T-cell (primary cell): ENCODE measurements around the gene LHCGR. TPM values are rescaled to one million over a fixed set of nuclear protein-coding genes. Genes with fewer than 3 reads are reported as not detected.

Source experiments
- ATAC-seq, 4 experiments: fragments of 200-7000 bp in 3 of 4; fragments of 150-1000 bp in 1 of 4; cut with Tn5 transposase; replicated peaks in 1 of 4; 1 replicate in 3 of 4; 2 replicates in 1 of 4; pipeline ENCODE4 v1.10.0; 2021; ENCODE audit warnings: moderate library complexity in 3 of 4, mild to moderate bottlenecking in 2 of 4, moderate number of reproducible peaks in 1 of 4
- CTCF ChIA-PET, 2 donors: fragments of 300-600 bp; sonication (Branson Sonifier 250); formaldehyde crosslinking; loops; one replicate each; lab custom pipeline; 2022; ENCODE audit warnings: antibody characterized with exemption in 2 of 2; lab: Charles Lee
- POLR2A ChIA-PET, 2 donors: fragments of 300-600 bp; sonication (Branson Sonifier 250); formaldehyde crosslinking; loops; one replicate each; lab custom pipeline; 2022; ENCODE audit warnings: antibody characterized with exemption in 2 of 2; lab: Charles Lee
- DNase-seq, 35 experiments: peaks; one replicate each; pipeline versions ENCODE4 v3.0.0 to v3.0.0-alpha.2; 2013 to 2023
- H3K27ac ChIP-seq: one replicate; pipeline ENCODE4 v1.5.1; 2013; ENCODE audit warnings: low read length
- H3K27me3 ChIP-seq, 2 experiments: replicated peaks in 1 of 2; 1 replicate in 1 of 2; 2 replicates in 1 of 2; pipeline versions ENCODE4 v1.6.1 to v1.7.0; 2013; ENCODE audit warnings: low read length in 1 of 2, mixed read lengths in 1 of 2; ENCODE audit not compliant: control insufficient read depth in 2 of 2, insufficient read depth in 2 of 2; ENCODE audit errors: extremely low read depth in 1 of 2
- H3K36me3 ChIP-seq, 2 donors: 1 replicate in 1 of 2; 2 replicates in 1 of 2; pipeline versions ENCODE4 v1.6.1 to v1.7.0; 2013; ENCODE audit warnings: low read length in 1 of 2; ENCODE audit not compliant: control insufficient read depth in 2 of 2, insufficient read depth in 1 of 2; ENCODE audit errors: extremely low read depth in 1 of 2
- H3K4me1 ChIP-seq, 2 experiments: 1 replicate in 1 of 2; 2 replicates in 1 of 2; pipeline versions ENCODE4 v1.6.1 to v1.7.0; 2013; ENCODE audit warnings: low read length in 2 of 2, mixed read lengths in 1 of 2; ENCODE audit not compliant: insufficient read depth in 2 of 2, control insufficient read depth in 1 of 2; ENCODE audit errors: extremely low read depth in 1 of 2
- H3K4me3 ChIP-seq, 2 donors: 1 replicate in 1 of 2; 2 replicates in 1 of 2; pipeline versions ENCODE4 v1.5.1 to v1.7.0; 2013; ENCODE audit warnings: mild to moderate bottlenecking in 2 of 2, low read length in 1 of 2, moderate library complexity in 1 of 2; ENCODE audit not compliant: control insufficient read depth in 1 of 2; ENCODE audit errors: extremely low read depth in 1 of 2
- H3K9me3 ChIP-seq: 2 replicates; pipeline ENCODE4 v1.7.0; 2013
- H3K27ac Mint-ChIP-seq, 2 donors: one replicate each; pipeline ENCODE4 v1.8.0; 2020 to 2021; ENCODE audit warnings: mild to moderate bottlenecking in 2 of 2, mixed read lengths in 2 of 2
- H3K27me3 Mint-ChIP-seq, 2 donors: one replicate each; pipeline ENCODE4 v1.8.0; 2021 to 2022; ENCODE audit warnings: mixed read lengths in 2 of 2
- H3K36me3 Mint-ChIP-seq: one replicate; pipeline ENCODE4 v1.8.0; 2021; ENCODE audit warnings: mixed read lengths
- H3K4me1 Mint-ChIP-seq, 3 donors: one replicate each; pipeline ENCODE4 v1.8.0; 2020 to 2022; ENCODE audit warnings: mixed read lengths in 3 of 3, mild to moderate bottlenecking in 1 of 3
- H3K4me3 Mint-ChIP-seq, 3 donors: one replicate each; pipeline ENCODE4 v1.8.0; 2020 to 2022; ENCODE audit warnings: mild to moderate bottlenecking in 3 of 3, mixed read lengths in 3 of 3, moderate library complexity in 3 of 3
- H3K9me3 Mint-ChIP-seq, 3 donors: one replicate each; pipeline ENCODE4 v1.8.0; 2020 to 2022; ENCODE audit warnings: mixed read lengths in 3 of 3
- WGBS: methylation state at CpG from one replicate; pipeline ENCODE4 v1.1.5; 2013; ENCODE audit warnings: missing lambda C conversion rate; ENCODE audit not compliant: insufficient coverage; 5-methylcytosine and 5-hydroxymethylcytosine counted together
- total RNA-seq, 35 experiments: library from RNA in 6 of 35; stranded (reverse) in 6 of 35; fragments of 120-200 nt in 1 of 35; gene quantifications; one replicate each; pipeline versions ENCODE4 v1.2.1 to v1.2.4 and lab custom pipeline; 2013 to 2026

LHCGR gene
- total RNA-seq = not detected
- not detected for total RNA-seq (2013)
- total RNA-seq (lab: John Stamatoyannopoulos, UW) = 0 to 0.05 (median 0) reads per million in 29 experiments

DNA sequence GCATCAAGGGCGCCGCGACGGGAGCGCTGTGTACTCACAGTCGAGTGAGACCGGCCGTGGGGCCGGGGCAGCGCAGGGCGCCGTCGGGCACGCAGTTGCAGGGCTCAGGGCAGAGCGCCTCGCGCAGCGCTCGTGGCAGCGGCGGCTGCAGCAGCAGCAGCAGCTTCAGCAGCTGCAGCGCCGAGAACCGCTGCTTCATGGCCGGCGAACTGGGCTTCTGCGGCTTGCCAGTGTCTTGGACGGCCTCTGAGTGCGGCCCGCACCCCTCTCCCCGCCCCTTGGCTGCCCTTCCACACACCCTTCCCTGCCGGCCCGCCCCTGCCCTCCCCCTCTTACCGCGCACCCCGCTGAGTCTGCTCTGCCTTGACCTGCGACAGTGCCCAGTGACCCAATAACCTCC, at the start of gene LHCGR:
Gene LHCGR (minus strand): TSS at position 252 of the 400 bp plus-strand sequence. CDS start 53 bp downstream, at position 199.
- Mint-ChIP-seq H3K9me3 (no peaks in the 10 kb centered on the region), H3K4me1 (peaks cover 0 to 6% (median 0%) of the 10 kb centered on the region in 3 donors), H3K36me3 (no peaks in the 10 kb centered on the region), H3K4me3 (peak within 1 kb of the TSS in 1 of 3 donors; percentile 19), H3K27me3 (peaks cover 28 to 30% of the 10 kb centered on the region in 2 donors), H3K27ac (no peak within 1 kb of the TSS)
- CTCF ChIA-PET = no interaction called here
- Histone ChIP-seq H3K27ac (no peak within 1 kb of the TSS), H3K36me3 (no peaks in the 10 kb centered on the region), H3K4me3 (no peak within 1 kb of the TSS), H3K27me3 (peaks cover 7 to 13% of the 10 kb centered on the region in 2 experiments), H3K4me1 (no peaks in the 10 kb centered on the region), H3K9me3 (no peaks in the 10 kb centered on the region)
- 13% methylated on average over 29 of the region's 37 CpGs for WGBS
- no peak for ATAC-seq
- DNase-seq = no peak
- POLR2A ChIA-PET = no interaction called here

DNA sequence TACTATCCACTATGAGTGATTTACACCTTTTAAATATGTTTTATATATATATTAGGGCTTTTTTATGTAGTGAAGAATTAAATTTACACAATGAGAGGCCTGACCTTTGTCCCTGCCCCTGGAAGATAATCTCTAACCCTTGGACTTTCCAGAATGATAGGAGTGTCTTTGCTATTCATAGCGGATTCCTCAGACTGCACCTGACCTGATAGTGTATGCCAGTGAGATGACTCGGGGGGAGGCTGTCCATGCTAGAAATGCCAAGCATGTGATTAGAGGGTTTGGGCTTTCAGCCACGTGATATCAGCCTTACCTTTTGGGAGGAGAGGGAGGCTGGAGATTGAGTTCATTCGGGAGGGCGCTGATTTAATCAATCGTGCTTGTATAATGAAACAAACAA, 44.1 kb upstream of the LHCGR start:
- 67% methylated on average over 1 of the region's 6 CpGs for WGBS
- H3K9me3 Mint-ChIP-seq = peaks cover 3 to 13% (median 8%) of the 10 kb centered on the region in 3 donors
- DNase-seq = no peak
- peaks cover 1 to 12% of the 10 kb centered on the region in 2 donors for H3K27me3 Mint-ChIP-seq
- POLR2A ChIA-PET = no interaction called here
- no peak overlapping the region for H3K27ac ChIP-seq
- ATAC-seq = no peak
- H3K4me1 Mint-ChIP-seq = no peaks in the 10 kb centered on the region
- H3K4me3 Mint-ChIP-seq = no peak overlapping the region
- H3K4me1 ChIP-seq = no peaks in the 10 kb centered on the region
- CTCF ChIA-PET = no interaction called here
- no peaks in the 10 kb centered on the region for H3K9me3 ChIP-seq
- no peaks in the 10 kb centered on the region for H3K36me3 Mint-ChIP-seq
- H3K36me3 ChIP-seq = no peaks in the 10 kb centered on the region
- H3K27ac Mint-ChIP-seq = no peak overlapping the region
- H3K4me3 ChIP-seq = no peak overlapping the region
- H3K27me3 ChIP-seq = peaks cover 0 to 3% of the 10 kb centered on the region in 2 experiments

DNA sequence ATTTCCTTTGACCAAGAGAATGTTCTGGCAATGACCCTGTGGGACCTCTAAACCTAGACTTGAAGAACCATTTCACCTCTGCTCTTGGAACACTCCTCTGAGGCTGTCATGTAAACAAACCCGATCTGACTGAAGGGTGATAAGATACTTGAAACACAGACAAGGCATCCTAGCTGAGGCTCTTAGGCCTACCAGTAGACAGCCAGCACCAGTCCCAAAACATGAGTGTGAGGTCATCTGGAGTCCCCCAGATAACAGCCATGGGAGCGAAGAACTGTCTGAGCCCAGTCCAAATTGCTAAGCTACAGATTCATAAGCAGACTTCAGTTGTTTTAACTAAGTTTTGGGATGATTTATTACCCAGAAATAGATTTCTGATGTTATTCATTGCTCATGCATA, 39.5 kb upstream of the LHCGR start:
- CTCF ChIA-PET = no interaction called here
- Mint-ChIP-seq H3K36me3 (no peaks in the 10 kb centered on the region), H3K9me3 (peaks cover 3 to 11% (median 4%) of the 10 kb centered on the region in 3 donors), H3K27ac (no peak overlapping the region), H3K27me3 (peaks cover 0 to 1% of the 10 kb centered on the region in 2 donors), H3K4me3 (no peak overlapping the region), H3K4me1 (no peaks in the 10 kb centered on the region)
- Histone ChIP-seq H3K27ac (no peak overlapping the region), H3K36me3 (no peaks in the 10 kb centered on the region), H3K9me3 (no peaks in the 10 kb centered on the region), H3K4me1 (no peaks in the 10 kb centered on the region), H3K4me3 (no peak overlapping the region), H3K27me3 (no peaks in the 10 kb centered on the region)
- ATAC-seq (no peak), DNase-seq (no peak)
- POLR2A ChIA-PET = no interaction called here
- 86% methylated on average over 1 of the region's 2 CpGs for WGBS

DNA sequence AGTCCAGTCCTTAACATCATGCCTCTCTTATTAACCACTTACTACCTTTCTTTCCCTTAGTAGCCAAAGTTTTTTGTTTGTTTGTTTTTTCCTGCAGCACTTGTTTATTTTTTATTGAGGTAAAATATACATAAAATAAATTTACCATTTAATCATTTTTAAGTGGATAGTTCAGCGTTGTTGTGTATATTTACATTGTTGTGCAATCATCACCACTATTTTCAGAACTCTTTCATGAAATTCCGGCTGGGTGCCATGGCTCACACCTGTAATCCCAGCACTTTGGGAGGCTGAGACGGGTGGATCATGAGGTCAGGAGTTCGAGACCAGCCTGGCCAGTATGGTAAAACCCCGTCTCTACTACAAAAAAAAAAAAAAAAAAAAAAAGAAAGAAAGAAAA, 38.1 kb upstream of the LHCGR start:
- H3K36me3 Mint-ChIP-seq = no peaks in the 10 kb centered on the region
- peaks cover 3 to 11% (median 4%) of the 10 kb centered on the region in 3 donors for H3K9me3 Mint-ChIP-seq
- ChIA-PET CTCF (no interaction called here), POLR2A (no interaction called here)
- Histone ChIP-seq H3K36me3 (no peaks in the 10 kb centered on the region), H3K27me3 (no peaks in the 10 kb centered on the region), H3K27ac (no peak overlapping the region), H3K9me3 (no peaks in the 10 kb centered on the region), H3K4me1 (no peaks in the 10 kb centered on the region), H3K4me3 (no peak overlapping the region)
- H3K27ac Mint-ChIP-seq = no peak overlapping the region
- no CpG with 5 or more reads among the region's 5 CpGs for WGBS
- ATAC-seq (no peak), DNase-seq (no peak)
- H3K4me3 Mint-ChIP-seq = no peak overlapping the region
- peaks cover 0 to 1% of the 10 kb centered on the region in 2 donors for H3K27me3 Mint-ChIP-seq
- H3K4me1 Mint-ChIP-seq = no peaks in the 10 kb centered on the region

DNA sequence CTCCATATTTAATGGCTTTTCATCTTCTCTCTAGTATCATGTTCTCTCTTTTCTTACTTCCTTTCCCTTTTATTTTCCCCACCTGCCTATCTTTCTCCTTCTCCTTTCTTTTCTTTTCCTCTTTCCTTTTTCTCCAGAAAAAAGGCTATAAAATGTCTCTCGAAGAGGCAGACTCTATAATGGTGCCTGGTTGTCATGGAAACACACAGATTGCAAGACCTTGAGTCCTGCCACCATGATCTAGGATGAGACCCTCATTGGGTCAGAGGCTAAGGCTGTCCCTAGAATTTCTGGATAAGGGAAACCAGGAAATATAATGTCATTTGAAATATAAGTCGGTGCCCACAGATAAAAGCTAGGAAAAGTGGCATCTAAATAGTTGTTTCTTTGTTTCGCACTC, 36.5 kb upstream of the LHCGR start:
- 81% methylated on average over 2 of the region's 3 CpGs for WGBS
- no peaks in the 10 kb centered on the region for H3K4me1 Mint-ChIP-seq
- H3K36me3 Mint-ChIP-seq = no peaks in the 10 kb centered on the region
- no peak overlapping the region for H3K27ac Mint-ChIP-seq
- ChIA-PET CTCF (no interaction called here), POLR2A (no interaction called here)
- H3K9me3 Mint-ChIP-seq = peaks cover 3 to 11% (median 4%) of the 10 kb centered on the region in 3 donors
- H3K27me3 ChIP-seq = no peaks in the 10 kb centered on the region
- no peak overlapping the region for H3K4me3 Mint-ChIP-seq
- no peaks in the 10 kb centered on the region for H3K9me3 ChIP-seq
- no peaks in the 10 kb centered on the region for H3K27me3 Mint-ChIP-seq
- ATAC-seq (no peak), DNase-seq (no peak)
- H3K27ac ChIP-seq = no peak overlapping the region
- no peak overlapping the region for H3K4me3 ChIP-seq
- H3K4me1 ChIP-seq = no peaks in the 10 kb centered on the region
- no peaks in the 10 kb centered on the region for H3K36me3 ChIP-seq

DNA sequence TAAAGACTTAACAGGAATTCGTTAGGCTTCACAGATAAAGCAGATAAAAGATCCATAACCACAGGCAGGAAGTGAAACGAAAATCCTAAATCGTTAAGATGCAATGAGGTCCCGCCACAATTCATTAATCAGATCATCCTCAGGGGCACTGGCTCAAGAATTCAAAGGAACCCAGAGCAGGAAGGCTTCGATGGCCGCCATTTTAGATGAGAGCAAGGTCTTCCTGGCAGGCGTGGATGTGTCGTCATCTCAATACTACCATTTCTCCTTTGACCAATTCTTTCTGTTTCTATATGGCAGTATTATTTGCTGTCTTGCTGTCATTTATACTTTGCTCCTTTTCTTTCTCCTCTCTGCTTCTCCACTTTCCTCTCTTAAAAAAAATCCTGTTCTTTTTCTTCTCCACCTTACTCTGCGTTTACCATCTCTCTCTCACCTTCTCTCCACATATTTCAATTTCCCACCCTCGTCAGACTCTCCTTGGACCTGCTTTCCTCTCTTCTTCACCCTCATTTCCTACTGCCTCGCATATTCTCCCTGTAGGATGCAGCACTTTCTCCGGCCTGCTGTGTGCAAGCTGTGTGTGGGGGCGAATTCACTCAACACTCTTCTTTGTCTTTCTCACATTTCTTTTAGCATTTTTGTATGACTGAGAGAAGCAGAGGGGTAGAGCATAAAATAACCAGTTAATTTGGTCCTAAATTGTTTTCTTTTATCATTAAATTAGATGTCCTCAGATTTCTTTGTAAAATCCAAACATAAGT, 35.1 kb upstream of the LHCGR start:
- ATAC-seq (no peak), DNase-seq (no peak)
- no peaks in the 10 kb centered on the region for H3K4me1 ChIP-seq
- Mint-ChIP-seq H3K27me3 (peaks cover 0 to 2% of the 10 kb centered on the region in 2 donors), H3K36me3 (no peaks in the 10 kb centered on the region), H3K4me3 (no peak overlapping the region), H3K4me1 (no peaks in the 10 kb centered on the region), H3K9me3 (peaks cover 0 to 4% (median 3%) of the 10 kb centered on the region in 3 donors), H3K27ac (no peak overlapping the region)
- ChIA-PET POLR2A (no interaction called here), CTCF (no interaction called here)
- H3K4me3 ChIP-seq = no peak overlapping the region
- no peak overlapping the region for H3K27ac ChIP-seq
- H3K9me3 ChIP-seq = no peaks in the 10 kb centered on the region
- H3K27me3 ChIP-seq = no peaks in the 10 kb centered on the region
- no peaks in the 10 kb centered on the region for H3K36me3 ChIP-seq
- 90% methylated on average over 2 of the region's 13 CpGs for WGBS
